A549 treated with CORT108297 at 1 μM for 4 hours (cell line): ENCODE results near the gene LMBR1. TPM values are rescaled to one million over a fixed set of nuclear protein-coding genes. Genes with fewer than 3 reads are reported as not detected.

Experiments used
- total RNA-seq: library from RNA; stranded (reverse); fragments of 200-300 nt; extraction: Qiagen RNA extraction; gene quantifications from 5 replicates; pipeline ENCODE4 v1.2.3, GENCODE V29; 2022

LMBR1 gene
- 21.6 to 30.4 TPM (median 28.1 TPM) in 5 replicates for total RNA-seq

GRCh38 chr7:156892821-156893706, at the start of gene LMBR1:
TSS of gene LMBR1 (minus strand) at chr7:156893183. CDS start at chr7:156892993, 190 bp downstream.

GRCh38 chr7:156640257-156640948, 252.6 kb downstream of the LMBR1 start, which contains the start of gene RNF32:
TSS of gene RNF32 (plus strand) at chr7:156640774. CDS start at chr7:156643878, 3,104 bp downstream.

Other genes starting within 250 kb of the LMBR1 start
- gene NOM1, start 56.5 kb upstream of the LMBR1 start, total RNA-seq: 18.7 to 21.5 TPM (median 19.7 TPM) in 5 replicates
- gene MNX1, start 117.5 kb upstream of the LMBR1 start, total RNA-seq: 3.9 to 6.5 TPM (median 5.0 TPM) in 5 replicates
- gene UBE3C, start 245.7 kb upstream of the LMBR1 start, total RNA-seq: 54.7 to 70.1 TPM (median 66.6 TPM) in 5 replicates